GM21515 (cell line): ENCODE results near the gene SPINT4.
"Not testable (repeated sequence)": the region's sequence is repeated elsewhere in the genome, so short reads cannot be mapped to it uniquely, and the experiment has no call there.

Source experiments
- ATAC-seq: cut with Tn5 transposase; IDR thresholded peaks from one replicate; pipeline ENCODE4 v1.9.1; 2021; ENCODE audit not compliant: unreplicated experiment

Gene SPINT4

GRCh38 chr20:45722047-45722446 lies at the start of gene SPINT4:
Gene SPINT4 (plus strand): TSS chr20:45722347. CDS start chr20:45722368, 21 bp downstream.
- ATAC-seq, result no peak

DNA sequence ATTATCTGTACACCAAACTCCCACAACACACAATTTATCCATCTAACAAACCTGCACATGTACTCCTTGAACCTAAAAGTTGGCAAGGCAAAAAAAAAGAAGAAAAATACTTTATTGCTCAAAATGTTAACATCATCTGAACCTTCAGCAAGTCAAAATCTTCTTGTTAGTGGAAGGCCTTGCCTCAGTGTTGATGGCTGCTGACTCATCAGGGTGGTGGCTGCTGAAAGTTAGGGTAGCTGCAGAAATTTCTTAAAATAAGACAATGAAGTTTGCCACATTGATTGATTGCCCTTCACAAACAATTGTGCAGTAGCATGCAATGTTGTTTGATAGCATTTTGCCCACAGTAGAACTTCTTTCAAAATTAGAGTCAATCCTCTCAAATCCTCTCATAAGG lies 49.4 kb upstream of the SPINT4 start:
- no peak for ATAC-seq

GRCh38 chr20:45679650-45680049 lies 42.5 kb upstream of the SPINT4 start:
- no peak for ATAC-seq

- ATAC-seq, result no peak
Observed at GRCh38 chr20:45685896-45686295, 36.3 kb upstream of the SPINT4 start.

DNA sequence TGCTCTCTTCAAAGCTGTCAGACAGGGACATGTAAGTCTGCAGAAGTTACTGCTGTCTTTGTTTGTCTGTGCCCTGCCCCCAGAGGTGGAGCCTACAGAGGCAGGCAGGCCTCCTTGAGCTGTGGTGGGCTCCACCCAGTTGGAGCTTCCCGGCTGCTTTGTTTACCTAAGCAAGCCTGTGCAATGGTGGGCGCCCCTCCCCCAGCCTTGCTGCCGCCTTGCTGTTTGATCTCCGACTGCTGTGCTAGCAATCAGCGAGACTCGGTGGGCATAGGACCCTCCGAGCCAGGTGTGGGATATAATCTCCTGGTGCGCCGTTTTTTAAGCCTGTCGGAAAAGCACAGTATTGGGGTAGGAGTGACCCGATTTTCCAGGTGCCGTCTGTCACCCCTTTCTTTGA lies 28.8 kb upstream of the SPINT4 start:
- not testable (repeated sequence) for ATAC-seq

DNA sequence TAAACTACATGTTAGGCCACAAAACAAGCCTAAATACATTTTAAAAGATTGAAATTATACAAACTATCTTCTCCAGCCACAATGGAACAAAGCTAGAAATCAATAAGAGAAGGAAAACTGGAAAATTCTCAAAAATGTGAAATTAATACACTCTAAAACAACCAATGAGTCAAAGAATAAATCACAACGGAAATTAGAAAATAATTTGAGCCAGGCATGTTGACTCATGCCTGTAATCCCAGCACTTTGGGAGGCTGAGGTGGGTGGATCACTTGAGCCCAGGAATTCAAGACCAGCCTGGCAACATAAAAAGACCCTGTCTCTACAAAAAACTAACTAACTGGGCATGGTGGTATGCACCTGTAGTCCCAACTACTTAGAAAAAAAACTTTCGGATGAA lies 26.7 kb upstream of the SPINT4 start:
- ATAC-seq, result no peak

- no peak for ATAC-seq
Observed at GRCh38 chr20:45701104-45701503, 21.0 kb upstream of the SPINT4 start.

DNA sequence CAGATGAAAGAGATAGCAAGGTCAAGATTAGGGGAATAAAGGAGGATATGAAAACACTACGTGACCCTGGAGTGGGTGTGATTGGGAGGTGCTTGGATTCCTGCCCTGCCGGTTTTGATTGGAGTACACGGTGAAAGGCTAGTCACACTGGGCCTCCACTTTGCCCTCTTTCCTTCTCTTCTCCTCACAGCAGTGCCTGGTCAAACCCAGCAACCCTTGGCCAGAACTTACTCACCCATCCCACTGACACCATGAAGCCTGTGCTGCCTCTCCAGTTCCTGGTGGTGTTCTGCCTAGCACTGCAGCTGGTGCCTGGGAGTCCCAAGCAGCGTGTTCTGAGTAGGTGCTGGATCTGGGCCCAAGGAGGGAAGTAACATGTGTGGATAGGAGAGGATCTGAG lies 20.3 kb upstream of the SPINT4 start, which contains the start of gene WFDC13:
Gene WFDC13, plus strand, starts transcription at position 166 of the 400 bp plus-strand sequence. Its CDS starts 86 bp downstream, at position 252.
- no peak for ATAC-seq

- ATAC-seq, result no peak
Observed at GRCh38 chr20:45704969-45705637, 17.0 kb upstream of the SPINT4 start, which contains the start of gene WFDC10B. Gene WFDC10B (minus strand): TSS chr20:45705019. CDS start chr20:45685992, 19,027 bp downstream.

DNA sequence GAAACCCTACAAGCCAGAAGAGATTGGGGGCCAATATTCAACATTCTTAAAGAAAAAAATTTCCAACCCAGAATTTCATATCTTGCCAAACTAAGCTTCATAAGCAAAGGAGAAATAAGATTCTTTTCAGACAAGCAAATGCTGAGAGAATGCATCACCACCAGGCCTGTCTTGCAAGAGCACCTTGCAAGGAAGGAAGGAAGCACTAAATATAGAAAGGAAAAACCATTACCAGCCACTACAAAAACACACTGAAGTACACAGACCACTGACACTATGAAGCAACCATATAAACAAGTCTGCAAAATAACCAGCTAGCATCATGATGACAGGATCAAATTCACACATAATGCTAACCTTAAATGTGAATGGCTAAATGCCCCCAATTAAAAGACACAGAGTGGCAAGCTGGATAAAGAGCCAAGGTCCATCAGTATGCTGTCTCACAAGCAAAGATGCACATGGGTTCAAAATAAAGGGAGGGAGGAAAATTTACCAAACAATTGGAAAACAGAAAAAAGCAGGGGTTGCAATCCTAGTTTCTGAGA lies 5.9 kb upstream of the SPINT4 start:
- ATAC-seq, result not testable (repeated sequence)

DNA sequence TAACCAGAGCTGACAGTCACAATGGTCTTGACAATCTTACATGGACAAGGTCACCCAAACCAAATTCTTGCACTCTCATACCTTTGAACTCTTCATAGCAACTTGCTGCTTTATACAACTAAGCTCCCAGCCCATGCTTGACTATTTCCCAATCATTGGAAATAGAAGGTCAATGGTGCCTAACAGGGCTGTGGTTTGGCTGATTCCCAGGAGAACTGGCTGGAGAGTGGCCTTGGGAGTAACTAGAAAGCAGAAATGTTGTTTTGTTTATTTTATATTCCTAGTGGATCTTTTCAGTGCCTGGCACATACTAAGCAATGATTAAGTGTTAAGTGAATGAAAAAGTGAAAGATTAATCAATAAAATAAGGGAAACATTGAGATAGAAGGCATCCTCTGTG lies 3.0 kb downstream of the SPINT4 start:
- no peak for ATAC-seq

GRCh38 chr20:45727044-45727443 lies 4.9 kb downstream of the SPINT4 start:
- ATAC-seq, result no peak

- ATAC-seq, result no peak
Observed at GRCh38 chr20:45732199-45732598, 10.1 kb downstream of the SPINT4 start.

DNA sequence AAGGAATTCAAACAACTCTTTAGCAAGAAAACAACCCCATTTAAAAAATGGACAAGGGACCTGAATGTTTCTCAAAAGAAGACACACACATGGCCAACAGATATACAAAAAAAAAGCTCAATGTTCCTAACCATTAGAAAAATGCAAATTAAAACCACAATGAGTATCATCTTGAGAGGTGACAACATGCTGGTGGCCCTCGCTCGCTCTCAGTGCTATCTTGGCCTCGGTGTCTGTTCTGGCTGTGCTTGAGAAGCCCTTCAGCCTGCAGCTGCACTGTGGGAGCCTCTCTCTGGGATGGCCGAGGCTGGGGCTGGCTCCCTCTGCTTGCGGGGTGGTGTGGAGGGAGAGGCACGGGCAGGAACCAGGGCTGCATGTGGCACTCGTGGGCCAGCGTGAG lies 13.4 kb downstream of the SPINT4 start:
- no peak for ATAC-seq

DNA sequence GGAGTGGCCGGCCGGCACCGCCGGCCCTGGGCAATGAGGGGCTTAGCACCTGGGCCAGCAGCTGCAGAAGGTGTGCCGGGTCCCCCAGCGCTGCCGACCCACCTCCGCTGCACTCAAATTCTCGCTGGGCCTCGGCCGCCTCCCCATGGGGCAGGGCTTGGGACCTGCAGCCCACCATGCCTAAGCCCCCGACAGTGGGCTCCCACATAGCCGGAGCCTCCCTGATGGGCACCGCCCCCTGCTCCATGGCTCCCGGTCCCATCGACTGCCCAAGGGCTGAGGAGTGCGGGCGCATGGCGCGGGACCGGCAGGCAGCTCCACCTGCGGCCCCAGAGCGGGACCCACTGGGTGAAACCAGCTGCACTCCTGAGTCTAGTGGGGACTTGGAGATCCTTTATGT lies 13.8 kb downstream of the SPINT4 start:
- no peak for ATAC-seq

DNA sequence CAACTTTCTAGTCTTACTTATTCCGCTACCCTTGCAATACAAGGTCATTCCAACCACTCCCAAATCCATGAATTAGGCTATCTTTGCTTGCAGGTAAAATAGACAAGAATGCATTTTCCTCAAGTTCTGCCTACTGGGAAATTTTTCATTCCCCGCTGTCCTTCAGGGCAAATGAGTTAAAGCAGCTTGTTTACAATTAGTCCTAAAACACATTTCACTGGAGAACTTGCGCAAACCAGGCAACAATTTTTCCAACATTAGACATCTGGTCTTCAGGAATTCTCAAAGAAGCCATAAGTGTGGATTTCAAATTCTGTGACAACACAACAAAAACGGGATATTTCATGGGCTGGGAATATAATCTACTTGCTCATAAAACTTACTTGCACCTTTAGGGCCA lies 20.4 kb downstream of the SPINT4 start:
- ATAC-seq, result no peak

DNA sequence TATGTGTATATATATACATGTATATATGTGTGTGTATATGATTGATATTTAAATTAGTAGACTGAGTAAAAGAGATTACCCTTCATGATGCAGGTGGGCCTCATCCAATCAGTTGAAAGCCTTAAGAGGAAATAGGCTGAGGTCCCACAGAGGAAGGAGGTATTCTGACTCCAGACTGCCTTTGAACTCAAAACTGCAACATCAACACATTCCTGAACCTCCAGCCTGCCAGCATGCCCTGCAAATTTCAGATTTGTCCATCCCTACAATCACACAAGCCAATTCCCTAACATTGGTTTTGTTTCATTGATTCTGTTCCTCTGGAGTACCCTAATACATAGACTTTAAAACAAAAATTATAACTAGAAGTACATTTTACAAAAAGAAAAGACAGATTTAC lies 22.9 kb downstream of the SPINT4 start:
- ATAC-seq, result no peak

- ATAC-seq, result no peak
Observed at GRCh38 chr20:45751721-45752120, 29.6 kb downstream of the SPINT4 start.

DNA sequence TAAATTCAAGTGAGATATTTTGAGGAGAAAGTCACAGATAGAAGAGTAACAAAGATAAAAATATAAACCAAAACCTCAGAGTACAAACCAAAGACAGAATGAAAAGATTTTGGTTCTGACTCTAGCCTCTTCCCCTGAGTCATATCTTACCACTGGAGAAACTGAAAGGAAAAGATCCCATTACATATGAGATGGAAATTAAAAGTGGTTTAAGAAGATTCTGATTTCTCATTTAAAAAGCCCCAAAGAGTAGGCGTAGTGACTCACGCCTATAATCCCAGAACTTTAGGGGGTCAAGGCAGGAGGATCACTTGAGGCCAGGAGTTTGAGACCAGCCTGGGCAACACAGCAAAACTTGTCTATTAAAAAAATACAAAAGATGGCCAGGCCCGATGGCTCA lies 30.6 kb downstream of the SPINT4 start:
- ATAC-seq, result no peak

- no peak for ATAC-seq
Observed at GRCh38 chr20:45758096-45758495, 35.9 kb downstream of the SPINT4 start.

DNA sequence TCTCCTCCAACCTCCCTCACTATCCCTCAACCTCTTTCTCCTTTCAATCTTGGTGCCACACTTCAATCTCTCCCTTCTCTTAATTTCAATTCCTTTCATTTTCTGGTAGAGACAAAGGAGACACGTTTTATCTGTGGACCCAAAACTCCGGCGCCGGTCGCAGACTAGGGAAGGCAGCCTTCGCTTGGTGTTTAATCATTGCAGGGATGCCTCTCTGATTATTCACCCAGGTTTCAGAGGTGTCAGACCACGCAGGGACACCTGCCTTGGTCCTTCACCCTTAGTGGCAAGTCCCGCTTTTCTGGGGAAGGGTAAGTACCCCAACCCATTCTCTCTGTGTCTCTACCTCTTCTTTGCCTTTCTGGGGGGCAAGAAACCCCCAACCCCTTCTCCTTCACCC lies 37.8 kb downstream of the SPINT4 start:
- not testable (repeated sequence) for ATAC-seq

DNA sequence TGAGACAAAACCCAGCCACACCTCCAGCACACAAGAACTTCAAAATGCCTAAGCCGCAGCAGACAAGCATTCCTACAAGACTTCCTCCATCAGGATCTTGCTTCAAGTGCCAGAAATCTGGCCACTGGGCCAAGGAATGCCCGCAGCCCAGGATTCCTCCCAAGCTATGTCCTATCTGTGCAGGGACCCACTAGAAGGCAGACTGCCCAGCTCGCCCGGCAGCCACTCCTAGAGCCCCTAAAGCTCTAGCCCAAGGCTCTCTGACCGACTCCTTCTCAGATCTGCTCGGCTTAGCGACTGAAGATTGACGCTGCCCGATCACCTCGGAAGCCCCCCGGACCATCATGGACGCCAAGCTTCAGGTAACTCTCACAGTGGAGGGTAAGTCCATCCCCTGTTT lies 39.8 kb downstream of the SPINT4 start:
- not testable (repeated sequence) for ATAC-seq
